Body of pancreas (tissue), 4 donors: ENCODE results near the gene SOX11.

ENCODE experiments used
- POLR2A ChIP-seq, 3 donors: fragments of 450-650 bp; IDR thresholded peaks; one replicate each; pipeline ENCODE4 v1.6.1; 2016; ENCODE audit warnings: antibody characterized with exemption in 3 of 3, mild to moderate bottlenecking in 2 of 3
- TF ChIP-seq, protein P1 (sequence below), 7 experiments: fragments of 450-650 bp in 4 of 7; fragments of 200-600 bp in 3 of 7; sonication (generic) in 3 of 7; IDR thresholded peaks; one replicate each; pipeline ENCODE4 v1.5.1; 2016 to 2019; ENCODE audit warnings: antibody characterized with exemption in 7 of 7

DNA sequence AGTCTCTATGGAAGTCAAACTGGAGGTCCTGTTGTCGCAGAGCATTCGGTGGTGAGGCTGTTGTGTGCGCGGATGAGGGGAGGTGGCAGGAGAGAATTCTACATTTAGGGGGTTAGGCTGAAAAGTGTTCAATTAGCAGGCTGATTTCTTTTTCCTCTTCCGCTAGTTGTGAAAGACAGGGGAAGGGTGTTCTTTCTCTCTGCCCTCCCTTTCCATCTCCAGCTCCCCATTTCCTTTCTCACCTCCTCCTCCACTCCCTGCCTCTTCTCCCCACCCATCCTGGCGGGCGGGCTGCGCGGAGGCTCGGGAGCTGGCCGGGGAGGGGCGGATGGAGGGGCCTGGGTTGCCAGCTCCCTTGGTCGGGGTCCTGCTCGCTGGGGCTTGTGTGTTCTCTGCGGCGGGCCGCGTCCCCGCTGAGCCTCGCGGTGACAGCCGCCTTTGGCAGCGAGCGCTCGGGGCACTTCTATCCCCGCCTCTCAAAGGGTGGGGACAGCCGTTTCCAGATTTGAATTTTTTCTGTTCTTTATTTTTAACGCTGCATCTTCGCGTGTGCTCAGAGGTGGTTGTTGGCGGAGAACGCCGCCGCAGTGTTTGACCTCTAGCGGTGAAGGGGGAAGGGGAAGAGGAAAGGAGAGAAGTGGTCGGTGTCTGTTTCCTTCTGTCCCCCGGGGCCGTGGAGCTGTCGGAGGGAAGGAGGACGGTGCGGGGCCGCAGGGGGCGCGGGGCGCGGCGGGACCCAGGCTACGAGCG, 3.6 kb downstream of the SOX11 start:
- TF ChIP-seq POLR2A (IDR thresholded peaks at IDR 0.05) = no peak
- TF ChIP-seq, protein P1, sequence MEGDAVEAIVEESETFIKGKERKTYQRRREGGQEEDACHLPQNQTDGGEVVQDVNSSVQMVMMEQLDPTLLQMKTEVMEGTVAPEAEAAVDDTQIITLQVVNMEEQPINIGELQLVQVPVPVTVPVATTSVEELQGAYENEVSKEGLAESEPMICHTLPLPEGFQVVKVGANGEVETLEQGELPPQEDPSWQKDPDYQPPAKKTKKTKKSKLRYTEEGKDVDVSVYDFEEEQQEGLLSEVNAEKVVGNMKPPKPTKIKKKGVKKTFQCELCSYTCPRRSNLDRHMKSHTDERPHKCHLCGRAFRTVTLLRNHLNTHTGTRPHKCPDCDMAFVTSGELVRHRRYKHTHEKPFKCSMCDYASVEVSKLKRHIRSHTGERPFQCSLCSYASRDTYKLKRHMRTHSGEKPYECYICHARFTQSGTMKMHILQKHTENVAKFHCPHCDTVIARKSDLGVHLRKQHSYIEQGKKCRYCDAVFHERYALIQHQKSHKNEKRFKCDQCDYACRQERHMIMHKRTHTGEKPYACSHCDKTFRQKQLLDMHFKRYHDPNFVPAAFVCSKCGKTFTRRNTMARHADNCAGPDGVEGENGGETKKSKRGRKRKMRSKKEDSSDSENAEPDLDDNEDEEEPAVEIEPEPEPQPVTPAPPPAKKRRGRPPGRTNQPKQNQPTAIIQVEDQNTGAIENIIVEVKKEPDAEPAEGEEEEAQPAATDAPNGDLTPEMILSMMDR (IDR thresholded peaks at IDR 0.05) = no peak
